HepG2 (cell line): ENCODE data around the gene DCUN1D3. TPM values are rescaled to one million over a fixed set of nuclear protein-coding genes. Genes with fewer than 3 reads are reported as not detected.

Experiments
- ATAC-seq: fragments of 200-7000 bp; cut with Tn5 transposase; 3 replicates; pipeline ENCODE4 v1.9.1; 2020; ENCODE audit warnings: mild to moderate bottlenecking, moderate library complexity
- BruUV-seq: library from RNA; stranded (reverse); fragments of 400-500 nt; replicated peaks from 2 replicates; lab custom pipeline; 2021; lab: Mats Ljungman, UMichigan
- CTCF ChIA-PET: fragments of 300-600 bp; formaldehyde crosslinking; extraction: SDS; loops from one replicate; lab custom pipeline; 2021; ENCODE audit warnings: low total read pairs, inconsistent platforms, low intra/inter-chr PET ratio; lab: Yijun Ruan, JAX
- POLR2A ChIA-PET: fragments of 350-600 bp; sonication (Branson Sonifier 250); formaldehyde crosslinking; loops from one replicate; lab custom pipeline; 2020; ENCODE audit warnings: antibody characterized with exemption, inconsistent platforms; lab: Yijun Ruan, JAX
- DNase-seq: peaks from one replicate; pipeline ENCODE4 v3.0.0-alpha.2; 2015; ENCODE audit warnings: low spot score
- FAIRE-seq: peaks from 3 replicates; lab custom pipeline; 2011; peaks lifted over from hg19 to GRCh38; lab: Jason Lieb, UNC
- H2AFZ ChIP-seq: one replicate; pipeline ENCODE4 v1.6.1; 2011; ENCODE audit warnings: low read length, inconsistent platforms
- H3K27ac ChIP-seq: fragments of 300-600 bp; 3 replicates; pipeline ENCODE4 v1.8.0; 2011; ENCODE audit warnings: mixed run types, mild to moderate bottlenecking, mixed read lengths, low read length, inconsistent platforms; ENCODE audit not compliant: insufficient read depth; ENCODE audit errors: extremely low read length
- H3K27me3 ChIP-seq, 2 experiments: fragments of 200-600 bp in 1 of 2; 2 replicates in 1 of 2; 3 replicates in 1 of 2; pipeline versions ENCODE4 v1.6.0 to v1.8.0; 2011; ENCODE audit warnings: low read length in 2 of 2, mild to moderate bottlenecking in 2 of 2, moderate library complexity in 2 of 2, inconsistent platforms in 1 of 2; ENCODE audit not compliant: insufficient read depth in 2 of 2, control insufficient read depth in 1 of 2
- H3K36me3 ChIP-seq, 2 experiments: fragments of 200-600 bp in 1 of 2; replicated peaks in 1 of 2; 2 replicates in 1 of 2; 3 replicates in 1 of 2; pipeline versions ENCODE4 v1.5.1 to v1.8.0; 2011; ENCODE audit warnings: low read length in 2 of 2, inconsistent platforms in 1 of 2; ENCODE audit not compliant: insufficient read depth in 2 of 2, control insufficient read depth in 1 of 2
- H3K4me1 ChIP-seq: 2 replicates; pipeline ENCODE4 v1.5.1; 2012; ENCODE audit warnings: low read length, inconsistent platforms; ENCODE audit not compliant: insufficient read depth
- H3K4me2 ChIP-seq: 2 replicates; pipeline ENCODE4 v1.6.0; 2011; ENCODE audit warnings: low read depth, low read length, inconsistent platforms
- H3K4me3 ChIP-seq, 3 experiments: fragments of 200-600 bp in 1 of 3; sonication (generic), shearing (Covaris generic) in 1 of 3; replicated peaks in 1 of 3; 2 replicates each; pipeline ENCODE4 v1.5.1; 2011 to 2016; ENCODE audit warnings: low read length in 3 of 3, inconsistent platforms in 2 of 3, low read depth in 2 of 3, mild to moderate bottlenecking in 2 of 3, control low read depth in 1 of 3, mixed read lengths in 1 of 3; ENCODE audit not compliant: insufficient read depth in 1 of 3
- H3K79me2 ChIP-seq: one replicate; pipeline ENCODE4 v1.6.1; 2011; ENCODE audit warnings: low read length, inconsistent platforms; ENCODE audit not compliant: insufficient read depth
- H3K9ac ChIP-seq: 2 replicates; pipeline ENCODE4 v1.6.0; 2011; ENCODE audit warnings: mild to moderate bottlenecking, low read depth, low read length, inconsistent platforms; ENCODE audit not compliant: insufficient read depth
- H3K9me3 ChIP-seq: 2 replicates; pipeline ENCODE4 v1.5.1; 2012; ENCODE audit warnings: mild to moderate bottlenecking, low read length
- H4K20me1 ChIP-seq: 2 replicates; pipeline ENCODE4 v1.6.0; 2011; ENCODE audit warnings: inconsistent platforms, mild to moderate bottlenecking, low read length, moderate library complexity; ENCODE audit not compliant: insufficient read depth
- ZNF552 ChIP-seq: sonication (generic); formaldehyde crosslinking; IDR thresholded peaks from 2 replicates; pipeline ENCODE4 v1.9.0; 2022; ENCODE audit warnings: missing genetic modification reagents, mild to moderate bottlenecking, borderline replicate concordance
- WGBS: methylation state at CpG from one replicate; pipeline ENCODE4 v1.1.6; 2017; ENCODE audit warnings: low lambda C conversion rate; 5-methylcytosine and 5-hydroxymethylcytosine counted together
- in situ Hi-C: cut with HindIII; loops from 2 replicates; pipeline ENCODE4 v1.10.0; 2017; ENCODE audit warnings: low pct_unique_long_range_greater_than_20kb; ENCODE audit not compliant: extremely low pct_ligation_motif_present
- intact Hi-C: fragments of 100-400 bp; cut with micrococcal nuclease; formaldehyde crosslinking; loops from one replicate; pipeline ENCODE4 v1.10.0; 2022; ENCODE audit not compliant: unreplicated experiment
- polyA plus RNA-seq, 8 experiments: library from polyadenylated mRNA; depleted of rRNA in 3 of 8; stranded (reverse) in 7 of 8; unstranded in 1 of 8; fragments of >200 nt; fragmentation: Illumina TruSeq in 4 of 8; extraction: Trizol in 4 of 8; gene quantifications; 2 replicates each; pipeline versions ENCODE4 v1.2.1 to v1.2.3, GENCODE V29; 2011 to 2016; ENCODE audit warnings: low read depth in 4 of 8, missing spikeins in 1 of 8, mixed read lengths in 1 of 8; ENCODE audit not compliant: insufficient read depth in 1 of 8
- total RNA-seq, 5 experiments: library from RNA; depleted of rRNA; stranded (reverse); fragments of >200 nt; fragmentation: Illumina TruSeq; extraction: Trizol; gene quantifications; 2 replicates each; pipeline ENCODE4 v1.2.3, GENCODE V29; 2016; ENCODE audit warnings: low read depth in 1 of 5
- TF ChIP-seq, protein P1 (sequence below): sonication (generic); formaldehyde crosslinking; IDR thresholded peaks from 2 replicates; pipeline ENCODE4 v1.5.0; 2020; ENCODE audit warnings: mild to moderate bottlenecking, missing genetic modification reagents

The DCUN1D3 gene
- total and polyA plus RNA-seq, 2 of the 13 experiments (the other 11 are each of a cell fraction or from before 2014, with no cell fraction given) = 5.0 to 19.3 TPM

DNA sequence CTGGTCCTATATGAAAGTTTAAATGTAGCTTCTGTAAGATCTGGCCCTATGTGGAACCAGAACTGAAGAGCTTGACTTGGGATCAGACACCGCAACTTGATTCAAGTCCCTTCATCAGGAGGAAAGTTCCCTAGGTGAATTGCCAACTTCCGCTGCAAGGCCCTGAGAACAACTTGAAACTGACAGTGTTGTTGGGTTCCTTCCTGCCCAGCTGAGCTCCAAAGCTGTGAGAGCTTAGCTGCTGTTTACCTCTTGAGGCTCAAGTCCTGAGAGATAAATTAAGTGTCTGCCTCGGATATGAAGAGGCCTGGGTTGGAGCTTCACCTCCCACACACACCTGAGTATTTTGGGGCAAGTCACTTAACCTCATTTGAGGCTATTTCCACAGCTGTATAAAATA lies 49.2 kb downstream of the DCUN1D3 start:
- CTCF ChIA-PET = interaction anchor here (1.7 to 3.4 kb wide), 4 partner anchors 24 to 251 kb away, joined by 4 to 56 read pairs (median 18); no protein-coding TSS in a partner anchor
- TF ChIP-seq, protein P1, sequence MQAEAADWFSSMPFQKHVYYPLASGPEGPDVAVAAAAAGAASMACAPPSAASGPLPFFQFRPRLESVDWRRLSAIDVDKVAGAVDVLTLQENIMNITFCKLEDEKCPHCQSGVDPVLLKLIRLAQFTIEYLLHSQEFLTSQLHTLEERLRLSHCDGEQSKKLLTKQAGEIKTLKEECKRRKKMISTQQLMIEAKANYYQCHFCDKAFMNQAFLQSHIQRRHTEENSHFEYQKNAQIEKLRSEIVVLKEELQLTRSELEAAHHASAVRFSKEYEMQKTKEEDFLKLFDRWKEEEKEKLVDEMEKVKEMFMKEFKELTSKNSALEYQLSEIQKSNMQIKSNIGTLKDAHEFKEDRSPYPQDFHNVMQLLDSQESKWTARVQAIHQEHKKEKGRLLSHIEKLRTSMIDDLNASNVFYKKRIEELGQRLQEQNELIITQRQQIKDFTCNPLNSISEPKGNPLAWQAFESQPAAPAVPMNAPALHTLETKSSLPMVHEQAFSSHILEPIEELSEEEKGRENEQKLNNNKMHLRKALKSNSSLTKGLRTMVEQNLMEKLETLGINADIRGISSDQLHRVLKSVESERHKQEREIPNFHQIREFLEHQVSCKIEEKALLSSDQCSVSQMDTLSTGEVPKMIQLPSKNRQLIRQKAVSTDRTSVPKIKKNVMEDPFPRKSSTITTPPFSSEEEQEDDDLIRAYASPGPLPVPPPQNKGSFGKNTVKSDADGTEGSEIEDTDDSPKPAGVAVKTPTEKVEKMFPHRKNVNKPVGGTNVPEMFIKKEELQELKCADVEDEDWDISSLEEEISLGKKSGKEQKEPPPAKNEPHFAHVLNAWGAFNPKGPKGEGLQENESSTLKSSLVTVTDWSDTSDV (CRISPR knock-in tag) = no peak
- TF ChIP-seq ZNF552 (CRISPR knock-in tag) = no peak
- TF ChIP-seq, all 625 proteins: peak for 0
- H3K9ac ChIP-seq = no peak overlapping the region
- DNase-seq (no peak), ATAC-seq (no peak), FAIRE-seq (no peak)
- H4K20me1 ChIP-seq = no peaks in the 10 kb centered on the region
- no peaks in the 10 kb centered on the region for H3K9me3 ChIP-seq
- WGBS = 87% methylated on average over 3 of the region's 3 CpGs
- no peak overlapping the region for H3K4me2 ChIP-seq
- H3K4me1 ChIP-seq = peaks cover 30% of the 10 kb centered on the region
- intact Hi-C loops = loop anchor here (1.0 to 5.0 kb wide), 7 partner anchors 28 to 251 kb away; no protein-coding TSS in a partner anchor
- no peak overlapping the region for H3K27ac ChIP-seq
- H2AFZ ChIP-seq = no peak overlapping the region
- in situ Hi-C loops = loop anchor here (5.0 kb wide), 1 partner anchor 231 kb away; no protein-coding TSS in a partner anchor
- no peaks in the 10 kb centered on the region for H3K27me3 ChIP-seq
- H3K36me3 ChIP-seq = peaks cover under 1 to 5% of the 10 kb centered on the region in 2 experiments; a peak in 3 of 5 replicates
- no peaks in the 10 kb centered on the region for H3K79me2 ChIP-seq
- no peak overlapping the region for H3K4me3 ChIP-seq
- BruUV-seq = no TSS peak
- POLR2A ChIA-PET = interaction anchor here (1.1 to 2.8 kb wide), 2 partner anchors 37 to 49 kb away, joined by 3 to 9 read pairs; partner anchors contain the start of genes DCUN1D3 and LYRM1
